GM21717 (cell line): ENCODE data around the gene TRPM2.
"Not testable (repeated sequence)": the region's sequence is repeated elsewhere in the genome, so short reads cannot be mapped to it uniquely, and the experiment has no call there.

Source experiments
- ATAC-seq: cut with Tn5 transposase; IDR thresholded peaks from one replicate; pipeline ENCODE4 v1.9.1; 2021; ENCODE audit warnings: mild to moderate bottlenecking, moderate library complexity; ENCODE audit not compliant: unreplicated experiment

Gene TRPM2

DNA sequence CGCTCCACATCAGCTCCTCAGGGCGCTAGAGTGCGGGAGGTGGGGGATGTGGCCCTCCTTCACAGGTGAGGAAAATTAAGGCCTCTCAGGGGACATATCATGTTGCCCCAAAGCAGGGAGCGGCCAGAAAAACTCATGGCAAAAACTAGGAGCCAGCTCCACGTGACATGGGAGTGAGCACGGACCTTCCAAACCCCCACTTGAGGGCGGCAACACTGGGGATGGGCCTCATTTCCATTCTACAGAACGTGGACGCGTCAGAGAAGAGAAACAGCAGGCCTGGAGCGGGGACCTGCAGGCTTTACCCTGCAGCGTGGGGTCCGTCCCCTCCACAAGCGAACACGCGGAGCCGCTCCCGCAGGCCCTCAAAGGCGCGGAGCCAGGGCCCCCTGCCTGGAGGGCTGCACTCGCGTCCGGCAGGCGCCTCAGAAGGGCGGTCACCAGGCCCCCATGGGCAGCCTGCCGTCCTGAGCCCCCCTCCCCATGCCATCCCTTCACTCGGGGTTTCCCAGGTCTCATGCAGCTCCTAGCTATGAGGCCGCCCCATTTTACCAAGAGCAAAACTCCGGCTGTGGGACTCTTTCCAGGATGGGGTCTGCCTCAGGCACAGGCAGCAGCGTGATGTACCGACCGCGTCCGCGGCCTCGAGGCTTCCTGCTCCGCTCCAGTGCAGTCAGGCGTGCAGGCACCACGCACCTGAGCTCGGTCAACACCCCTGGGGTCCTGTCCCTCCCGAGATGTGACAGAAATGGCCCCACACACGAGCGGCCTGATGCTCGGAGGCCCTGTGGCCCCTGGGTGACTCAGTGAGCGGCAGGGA lies 19.7 kb upstream of the TRPM2 start:
- ATAC-seq, result no peak

DNA sequence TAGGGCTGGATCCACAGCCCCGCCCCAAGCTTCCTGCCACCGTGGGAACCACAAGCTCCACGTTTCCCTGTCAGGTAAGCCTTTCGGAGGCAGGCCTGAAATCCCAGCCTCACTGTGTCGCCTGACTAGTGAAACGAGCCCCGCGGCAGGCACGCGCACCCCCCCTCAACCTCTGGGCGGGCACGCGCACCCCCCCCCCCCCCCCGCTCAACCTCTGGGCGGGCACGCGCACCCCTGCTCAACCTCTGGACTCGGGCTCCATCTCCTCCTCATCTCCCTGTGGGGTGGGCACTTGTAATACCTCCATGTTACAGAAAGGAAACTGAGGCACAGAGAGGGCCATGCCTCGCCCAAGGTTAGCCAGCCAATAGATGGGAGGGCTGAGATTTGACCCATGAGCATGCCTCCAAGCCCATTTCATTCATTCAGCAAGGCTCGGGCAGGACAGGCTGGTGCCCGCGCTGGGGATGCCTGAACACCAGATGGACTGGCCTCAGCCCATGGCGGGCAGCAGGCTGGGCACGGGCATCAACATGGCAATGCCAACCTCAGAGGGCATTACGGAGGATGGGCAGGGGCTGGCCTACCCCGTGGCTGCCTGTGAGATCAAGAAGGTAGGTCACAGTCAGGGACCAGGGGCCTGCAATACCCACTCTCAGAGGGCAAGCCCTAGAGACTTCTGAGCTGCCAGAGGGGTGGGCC lies 18.9 kb upstream of the TRPM2 start:
- no peak for ATAC-seq

DNA sequence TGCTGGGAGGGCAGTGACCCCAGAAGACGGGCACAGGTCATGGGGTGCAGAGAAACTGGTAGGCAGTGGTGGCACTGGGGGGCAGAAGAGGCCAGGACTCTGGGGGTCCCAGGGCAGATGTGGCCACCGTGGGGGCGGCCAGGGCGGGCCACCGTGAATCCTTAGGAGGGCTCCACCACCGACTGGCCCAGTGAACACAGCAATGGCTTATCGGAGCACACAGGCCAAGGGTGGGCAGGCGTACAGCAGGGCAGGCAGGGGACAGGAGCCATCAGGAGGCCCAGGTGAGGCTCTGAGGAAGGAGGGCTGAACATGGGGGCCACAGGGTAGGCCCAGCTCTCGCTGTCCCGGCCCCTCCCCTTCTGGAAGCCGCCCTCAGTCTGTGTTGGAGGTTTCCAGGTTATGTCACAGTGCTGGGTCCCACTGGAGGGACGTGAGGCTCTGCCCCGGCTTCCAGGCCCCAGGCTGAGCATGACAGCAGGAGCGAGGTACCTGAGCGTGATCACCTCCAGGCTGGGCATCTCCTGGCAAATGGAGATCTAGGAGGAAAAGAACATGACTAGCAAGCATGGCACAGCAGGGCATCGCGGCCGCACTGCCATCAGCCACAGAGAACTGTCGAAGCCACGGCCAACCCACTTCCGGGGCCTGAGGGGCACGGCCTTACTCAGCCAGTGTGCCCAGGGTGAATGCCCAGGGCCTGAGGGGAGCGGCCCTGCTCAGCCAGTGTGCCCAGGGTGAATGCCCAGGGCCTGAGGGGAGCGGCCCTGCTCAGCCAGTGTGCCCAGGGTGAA lies 18.0 kb upstream of the TRPM2 start:
- ATAC-seq, result no peak

DNA sequence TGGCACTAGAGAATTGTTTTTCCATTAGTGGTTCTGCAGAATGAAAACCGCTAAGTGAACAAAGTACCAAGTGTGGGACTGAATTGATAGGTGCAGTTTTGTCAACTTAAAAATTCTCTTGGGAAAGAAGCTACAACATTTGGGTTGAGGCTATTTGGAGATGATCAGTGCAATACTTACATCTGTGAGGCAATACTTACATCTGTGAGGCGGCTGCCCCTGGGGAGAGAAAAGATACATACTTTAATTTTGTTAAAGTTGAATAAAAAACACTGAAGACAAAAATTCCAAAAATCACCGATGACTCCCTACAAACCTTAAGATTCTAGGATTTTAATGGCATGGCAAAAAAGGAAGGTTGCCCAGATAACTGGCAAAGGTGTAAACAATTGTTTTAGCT lies 16.0 kb upstream of the TRPM2 start:
- ATAC-seq, result no peak

DNA sequence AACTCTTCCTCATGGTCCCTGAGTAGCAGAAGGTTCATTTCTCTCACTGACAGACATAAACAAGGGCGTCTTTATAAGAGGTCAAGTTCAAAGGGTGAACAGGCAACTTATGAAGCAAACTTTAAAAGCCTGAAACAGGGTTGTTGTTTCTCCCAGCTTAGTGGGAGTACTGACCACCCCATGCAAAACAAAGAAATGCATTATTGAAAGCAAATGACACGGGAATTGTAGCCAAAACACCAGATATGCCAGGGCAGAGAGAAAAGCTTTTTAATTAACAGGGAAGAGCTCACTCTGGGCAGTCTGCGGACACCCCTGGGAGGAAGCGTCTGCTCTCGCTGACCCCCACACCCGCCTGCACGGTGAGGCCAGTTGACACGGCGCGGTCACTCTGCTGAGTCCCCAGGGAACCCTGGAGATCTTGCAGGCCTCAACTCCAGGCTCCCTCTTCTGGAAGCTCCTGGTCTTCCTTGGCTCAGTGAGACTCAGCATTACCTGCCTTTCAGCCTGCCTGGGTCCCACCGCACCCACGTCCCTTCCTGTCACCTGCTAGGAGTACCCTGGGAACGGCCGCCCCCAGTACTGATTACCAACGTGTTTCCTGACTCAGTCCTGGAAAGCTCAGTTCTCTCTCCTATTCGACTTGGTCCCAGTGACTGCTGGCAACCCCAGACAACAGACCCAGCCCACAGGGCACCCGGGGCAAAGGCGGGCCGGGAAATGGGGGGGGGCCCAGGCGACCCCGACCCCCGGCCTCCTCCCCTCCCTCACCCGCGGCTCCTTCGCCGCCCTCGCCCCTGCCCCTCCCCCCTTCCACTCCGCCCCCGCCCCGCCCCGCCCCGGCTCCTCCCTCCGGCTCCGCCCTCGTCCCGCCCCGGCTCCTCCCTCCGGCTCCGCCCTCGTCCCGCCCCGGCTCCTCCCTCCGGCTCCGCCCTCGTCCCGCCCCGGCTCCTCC lies 15.2 kb upstream of the TRPM2 start:
- no peak for ATAC-seq

DNA sequence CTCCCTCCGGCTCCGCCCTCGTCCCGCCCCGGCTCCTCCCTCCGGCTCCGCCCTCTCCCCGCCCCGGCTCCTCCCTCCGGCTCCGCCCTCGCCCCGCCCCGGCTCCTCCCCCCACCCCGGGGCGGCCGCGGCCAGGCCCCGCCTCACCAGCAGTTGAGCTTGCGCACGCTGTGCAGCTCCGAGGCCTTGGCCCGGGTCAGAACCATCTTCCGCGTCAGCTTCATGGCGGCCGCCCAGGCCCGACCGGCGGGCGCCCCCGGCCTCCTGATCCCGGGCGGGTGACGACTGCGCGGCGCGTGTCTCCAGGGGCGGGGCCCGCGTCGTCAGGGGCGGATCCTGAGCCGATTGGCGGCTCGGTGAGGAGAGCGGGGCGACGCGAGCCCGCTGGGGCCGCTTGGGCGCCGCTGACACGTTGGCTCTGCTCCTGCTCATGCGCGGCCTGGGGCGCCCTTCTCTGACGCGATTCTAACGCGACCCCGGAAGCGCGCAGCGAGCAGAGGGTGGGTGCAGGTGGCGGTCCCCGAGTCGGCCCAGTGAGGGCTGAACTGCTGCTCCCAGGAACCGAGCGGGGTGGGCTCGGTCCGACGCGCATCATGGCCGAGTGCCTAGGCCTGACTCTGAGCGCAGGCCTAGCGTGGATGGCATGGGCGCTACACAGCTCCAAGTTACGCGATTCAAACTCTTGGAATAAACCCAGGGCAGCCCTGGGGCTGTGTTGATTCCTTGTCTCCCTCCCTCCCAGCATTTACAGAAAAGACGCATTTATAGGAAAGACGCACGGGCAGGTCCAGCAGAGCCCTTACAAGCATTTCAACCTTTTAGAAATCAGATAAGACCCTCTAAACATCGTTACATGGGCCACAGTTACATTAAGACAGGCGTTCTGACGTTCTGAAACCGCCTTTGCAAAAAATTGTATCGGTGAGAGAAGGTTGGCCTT lies 14.2 kb upstream of the TRPM2 start, which contains the start of gene CFAP410:
TSS of gene CFAP410 (minus strand) at position 420 of the 940 bp plus-strand sequence. CDS start at position 224, 196 bp downstream.
- ATAC-seq, result peak; percentile 73

DNA sequence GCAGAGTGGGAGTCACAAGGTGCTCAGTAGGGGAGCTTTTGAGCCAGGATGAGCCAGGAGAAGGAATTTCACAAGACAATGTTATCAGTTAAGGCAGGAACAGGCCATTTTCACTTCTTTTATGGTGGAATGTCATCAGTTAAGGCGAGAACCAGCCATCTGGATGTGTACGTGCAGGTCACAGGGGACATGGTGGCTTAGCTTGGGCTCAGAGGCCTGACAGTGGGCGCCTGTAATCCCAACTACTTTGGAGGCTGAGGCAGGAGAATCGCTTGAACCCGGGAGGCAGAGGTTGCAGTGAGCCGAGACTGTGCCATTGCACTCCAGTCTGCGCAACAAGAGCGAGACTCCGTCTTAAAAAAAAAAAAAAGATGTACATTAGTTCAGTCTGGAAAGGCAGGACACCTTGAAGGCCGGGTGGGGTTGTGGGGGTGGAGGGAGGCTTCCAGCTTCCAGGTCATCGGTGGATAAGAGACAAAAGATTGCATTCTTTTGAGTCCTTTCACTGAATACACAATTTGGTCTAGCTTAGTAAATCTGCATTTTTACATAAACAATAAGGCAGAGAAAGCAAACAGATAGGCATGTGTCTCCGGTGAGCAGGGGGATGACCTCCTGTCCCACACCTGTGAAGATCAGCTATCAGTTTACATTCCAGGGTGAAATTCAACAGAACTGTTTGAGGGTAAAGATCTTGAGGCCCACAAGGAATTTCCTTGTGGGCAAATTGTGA lies 11.5 kb upstream of the TRPM2 start:
- not testable (repeated sequence) for ATAC-seq

DNA sequence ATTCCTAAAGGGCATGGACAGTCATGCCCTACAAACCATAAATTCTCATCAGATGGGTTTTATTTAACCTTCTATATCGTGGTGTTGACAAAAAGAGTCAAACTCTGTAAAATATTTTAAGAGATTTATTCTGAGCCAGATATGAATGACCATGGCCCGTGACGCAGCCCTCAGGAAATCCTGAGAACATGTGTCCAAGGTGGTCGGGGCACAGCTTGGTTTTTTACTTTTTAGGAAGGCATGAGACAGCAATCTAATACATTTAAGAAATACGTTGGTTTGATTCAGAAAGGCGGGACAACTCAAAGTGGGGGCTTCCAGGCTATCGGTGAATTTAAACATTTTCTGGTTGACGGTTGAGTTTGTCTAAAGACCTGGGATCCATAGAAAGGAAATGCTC lies 10.4 kb upstream of the TRPM2 start:
- ATAC-seq, result not testable (repeated sequence)

DNA sequence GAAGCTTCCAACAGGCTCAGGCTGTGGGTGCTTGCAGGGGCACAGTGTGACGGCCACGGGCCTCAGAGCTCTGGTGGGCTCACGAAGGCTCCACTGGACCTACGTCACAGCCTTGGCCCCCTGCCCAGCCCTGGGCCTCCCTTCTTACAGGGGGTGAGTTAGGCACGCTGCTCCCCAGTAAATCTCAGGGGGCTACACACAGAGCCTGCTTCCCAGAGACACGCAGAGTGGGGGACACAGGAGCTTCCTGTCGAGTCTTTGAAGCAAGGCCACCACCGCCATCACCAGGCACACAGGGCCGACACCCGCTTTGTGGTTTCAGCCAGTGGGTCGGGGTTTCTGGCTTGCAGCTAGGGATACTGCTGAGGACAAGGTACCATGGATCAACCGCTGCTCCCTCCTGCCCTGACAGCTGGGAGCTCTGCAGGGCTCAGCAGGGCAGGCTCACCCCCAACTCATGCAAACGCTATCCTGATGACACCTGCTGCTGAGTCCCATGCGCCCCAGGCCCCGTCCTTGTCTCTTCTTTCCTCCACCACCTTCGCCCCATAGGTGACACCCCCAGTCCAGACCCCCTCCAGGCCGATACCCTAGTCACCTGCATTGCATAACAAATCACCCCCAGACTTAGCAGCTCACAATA lies 8.8 kb upstream of the TRPM2 start:
- ATAC-seq, result no peak

DNA sequence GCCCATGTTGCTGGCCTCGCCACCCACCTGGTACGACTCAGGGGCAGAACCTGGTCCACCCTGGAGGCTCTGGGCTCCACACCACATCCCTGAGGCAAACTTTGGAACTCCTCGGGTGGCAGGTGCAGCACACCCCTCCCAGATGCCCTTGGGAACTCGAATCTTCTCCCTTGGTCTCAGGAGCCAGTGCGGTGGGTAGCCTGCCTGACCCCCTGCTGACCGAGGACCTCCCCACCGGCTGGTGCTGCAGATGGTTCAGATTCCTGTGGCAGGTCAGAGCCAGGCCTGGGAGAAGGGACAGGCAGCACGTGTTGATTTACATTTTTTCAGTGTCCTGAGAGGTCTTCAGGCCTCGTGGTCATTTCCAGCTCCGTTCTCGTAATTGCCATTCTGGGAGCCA lies 7.9 kb upstream of the TRPM2 start:
- no peak for ATAC-seq

DNA sequence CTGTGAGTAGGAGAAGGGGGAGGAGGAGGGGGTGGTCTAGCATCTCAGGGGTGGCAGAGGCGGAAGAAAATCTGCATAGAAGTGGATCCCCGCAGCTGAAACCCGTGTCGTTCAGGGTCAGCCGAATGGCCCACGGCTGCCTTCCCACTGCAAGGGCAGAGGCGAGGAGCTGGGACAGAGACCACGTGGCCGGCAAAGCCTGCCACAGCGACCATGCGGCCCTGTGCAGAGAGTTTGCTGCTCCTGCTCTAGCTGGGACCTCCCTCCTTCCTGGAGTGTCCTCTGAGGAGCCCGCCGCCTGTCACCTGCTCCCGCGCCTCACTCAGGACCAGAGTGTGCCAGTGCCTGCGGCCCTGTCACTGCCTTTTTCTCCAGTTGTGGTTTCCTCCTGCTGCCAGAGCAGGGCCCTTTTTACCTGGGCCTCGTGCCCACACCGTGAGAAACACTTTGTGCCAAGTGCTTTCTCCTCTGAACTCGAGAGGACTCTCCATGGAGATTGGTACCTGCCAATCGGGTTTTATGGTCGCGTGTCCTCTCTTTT lies 5.4 kb upstream of the TRPM2 start:
- no peak for ATAC-seq

DNA sequence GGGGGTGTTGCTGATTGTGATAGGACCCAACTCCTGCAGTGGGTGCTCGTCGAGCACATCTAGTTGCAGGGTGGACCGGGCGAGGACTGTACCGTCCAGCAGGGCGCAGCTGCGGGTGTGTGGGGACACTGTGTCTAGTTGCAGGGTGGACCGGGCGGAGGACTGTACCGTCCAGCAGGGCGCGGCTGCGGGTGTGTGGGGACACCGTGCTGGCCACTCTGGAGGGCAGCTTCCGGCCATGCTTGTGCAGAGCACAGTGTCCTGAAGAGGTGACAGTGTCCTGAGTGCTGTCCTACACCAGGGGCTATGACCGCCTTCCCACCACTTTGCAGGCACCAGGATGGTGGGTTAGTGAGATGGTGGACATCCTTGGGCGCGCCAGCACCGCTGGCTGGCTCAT lies 4.6 kb upstream of the TRPM2 start:
- ATAC-seq, result no peak

DNA sequence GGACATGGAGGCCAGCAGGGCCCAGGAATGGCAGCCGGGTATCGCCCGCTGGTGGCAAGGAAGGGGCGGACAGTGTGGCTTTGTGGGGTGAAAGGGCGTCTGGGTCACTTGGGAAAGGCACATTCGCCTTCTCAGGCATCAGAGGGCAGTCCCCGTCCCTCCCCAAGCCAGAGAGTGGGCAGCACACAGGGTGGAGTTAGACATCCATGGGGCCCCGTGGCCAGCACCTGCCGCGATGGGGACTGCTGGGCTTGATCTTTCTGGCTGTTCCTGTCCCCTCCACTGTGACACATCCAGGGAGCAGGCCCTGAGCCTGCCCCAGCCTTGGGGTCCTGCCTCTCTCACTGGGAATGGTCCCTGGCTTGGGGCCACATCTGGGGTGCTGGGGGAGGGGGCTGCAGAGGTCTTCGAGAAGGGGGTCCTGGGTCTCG lies 4.0 kb upstream of the TRPM2 start:
- ATAC-seq, result no peak

DNA sequence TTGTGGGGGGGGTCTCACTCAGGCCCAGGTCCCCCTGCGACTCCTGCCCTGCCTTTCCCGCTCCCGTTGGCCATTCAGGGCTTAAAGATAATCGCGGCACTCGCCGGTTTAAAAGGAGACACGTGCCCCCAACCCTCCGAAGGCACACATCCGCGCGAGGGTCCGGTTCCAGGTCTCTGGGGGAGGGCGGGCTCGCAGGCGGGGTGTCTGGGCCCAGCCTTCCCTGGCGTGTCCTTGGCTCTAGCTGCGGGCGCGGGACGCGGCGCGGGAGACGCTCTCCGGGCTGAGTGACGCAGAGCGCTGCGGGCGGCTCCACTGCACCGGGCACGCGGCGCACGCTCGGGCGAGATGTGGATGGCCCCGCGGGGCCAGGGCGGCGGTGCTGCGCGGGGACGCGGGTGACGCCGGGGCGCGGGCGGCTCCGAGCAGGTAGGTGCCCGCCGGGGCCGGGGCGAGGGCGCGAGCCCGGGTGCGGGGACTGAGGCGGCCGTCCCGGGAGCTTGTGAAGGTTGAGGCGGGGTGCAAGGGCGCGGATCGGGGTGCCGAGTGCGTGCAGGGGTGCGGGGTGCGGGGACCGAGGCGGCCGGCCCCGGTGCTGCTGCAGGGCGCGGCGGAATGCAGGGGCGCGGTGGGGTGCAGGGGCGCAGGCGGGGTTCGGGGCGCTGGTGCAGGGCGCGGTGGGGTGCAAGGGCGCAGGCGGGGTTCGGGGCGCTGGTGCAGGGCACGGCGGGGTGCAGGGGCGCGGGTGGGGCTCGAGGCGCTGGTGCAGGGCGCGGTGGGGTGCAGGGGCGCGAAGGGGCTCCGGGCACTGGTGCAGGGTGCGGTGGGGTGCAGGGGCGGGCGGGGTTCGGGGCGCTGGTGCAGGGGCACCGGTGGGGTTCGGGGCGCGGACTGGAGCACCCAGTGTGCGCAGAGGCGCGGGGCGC lies 3.3 kb upstream of the TRPM2 start:
- ATAC-seq, result no peak

DNA sequence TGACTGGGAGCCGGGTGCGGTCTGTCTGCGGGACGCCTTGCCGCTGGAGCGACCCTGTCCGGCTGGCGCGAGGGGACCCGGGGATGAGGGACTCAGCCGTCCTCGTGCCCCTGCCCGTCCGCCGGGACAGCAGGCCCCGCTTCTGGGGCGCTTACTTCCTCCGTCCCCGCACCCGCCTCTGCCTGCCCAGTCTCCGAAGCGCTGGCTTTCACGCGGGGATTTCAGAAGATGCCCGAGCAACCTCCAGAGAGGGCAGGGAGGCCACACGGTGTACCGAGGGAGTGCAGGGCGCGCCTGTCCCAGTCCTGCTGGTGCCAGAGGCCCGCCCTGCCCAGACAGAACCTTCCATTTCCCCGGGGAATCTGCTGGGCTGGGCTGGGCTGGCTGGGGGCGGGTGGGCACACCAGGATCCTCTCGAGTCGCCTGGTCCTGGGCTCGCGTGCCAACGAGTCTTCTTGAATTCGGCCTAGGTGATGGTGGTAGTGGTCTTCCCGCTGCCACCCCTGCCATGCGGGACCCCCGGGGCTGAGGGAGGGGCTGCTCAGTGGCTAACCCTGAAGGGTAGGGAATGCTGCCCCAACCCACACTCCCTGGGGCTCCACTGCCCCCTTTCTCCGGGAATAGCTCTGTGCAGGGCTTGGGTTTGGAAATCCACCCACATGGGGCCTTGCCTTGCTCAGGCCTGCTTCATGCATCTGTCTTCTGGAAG lies 2.5 kb upstream of the TRPM2 start:
- ATAC-seq, result no peak
